HepG2 (cell line): ENCODE results near the gene BIK. TPM values are rescaled to one million over a fixed set of nuclear protein-coding genes. Genes with fewer than 3 reads are reported as not detected.

Source experiments
- CC2D1A ChIP-seq: sonication (generic); formaldehyde crosslinking; IDR thresholded peaks from 2 replicates; pipeline ENCODE4 v1.8.1; 2023; ENCODE audit warnings: mild to moderate bottlenecking, missing genetic modification reagents
- CEBPG ChIP-seq: IDR thresholded peaks from 2 replicates; pipeline ENCODE4 v1.6.1; 2016
- HIVEP1 ChIP-seq: sonication (generic); formaldehyde crosslinking; IDR thresholded peaks from 2 replicates; pipeline ENCODE4 v1.4.0; 2020; ENCODE audit warnings: mild to moderate bottlenecking, missing genetic modification reagents
- KDM2A ChIP-seq: sonication (generic); formaldehyde crosslinking; IDR thresholded peaks from 2 replicates; pipeline ENCODE4 v1.4.0; 2020; ENCODE audit warnings: low read depth, missing genetic modification reagents, borderline replicate concordance
- KDM3A ChIP-seq: IDR thresholded peaks from 2 replicates; pipeline ENCODE4 v1.6.1; 2018; ENCODE audit warnings: low read depth, missing compliant biosample characterization
- KLF16 ChIP-seq, 2 experiments: sonication (generic) in 1 of 2; formaldehyde crosslinking in 1 of 2; IDR thresholded peaks; 2 replicates each; pipeline versions ENCODE4 v1.6.1 to v1.8.0; 2016 to 2023; ENCODE audit warnings: missing genetic modification reagents in 2 of 2, missing compliant biosample characterization in 1 of 2
- MTF1 ChIP-seq: sonication (generic); formaldehyde crosslinking; IDR thresholded peaks from 2 replicates; pipeline ENCODE4 v1.5.0; 2020; ENCODE audit warnings: missing genetic modification reagents
- SAP130 ChIP-seq: IDR thresholded peaks from 2 replicates; pipeline ENCODE4 v1.6.1; 2016; ENCODE audit warnings: low read depth
- SMC3 ChIP-seq: IDR thresholded peaks from 2 replicates; pipeline ENCODE4 v1.6.1; 2011; ENCODE audit warnings: low read length, improper control_type of control experiment
- SNAPC2 ChIP-seq: sonication (generic); formaldehyde crosslinking; IDR thresholded peaks from 2 replicates; pipeline ENCODE4 v1.8.1; 2022; ENCODE audit warnings: mild to moderate bottlenecking, missing genetic modification reagents
- SP5 ChIP-seq: IDR thresholded peaks from 2 replicates; pipeline ENCODE4 v1.6.1; 2016; ENCODE audit warnings: low read depth, borderline replicate concordance
- STAG1 ChIP-seq: sonication (generic); formaldehyde crosslinking; IDR thresholded peaks from 2 replicates; pipeline ENCODE4 v1.4.0; 2020; ENCODE audit warnings: missing genetic modification reagents
- TAF1 ChIP-seq: sonication (generic); formaldehyde crosslinking; IDR thresholded peaks from 2 replicates; pipeline ENCODE4 v1.4.0; 2020; ENCODE audit warnings: missing genetic modification reagents
- ZBTB1 ChIP-seq: sonication (generic); formaldehyde crosslinking; IDR thresholded peaks from 2 replicates; pipeline ENCODE4 v1.4.0; 2020; ENCODE audit warnings: missing genetic modification reagents, borderline replicate concordance
- ZC3H13 ChIP-seq: sonication (generic); formaldehyde crosslinking; IDR thresholded peaks from 2 replicates; pipeline ENCODE4 v1.8.1; 2023; ENCODE audit warnings: mild to moderate bottlenecking, missing genetic modification reagents, moderate library complexity
- ZNF260 ChIP-seq: sonication (generic); formaldehyde crosslinking; IDR thresholded peaks from 2 replicates; pipeline ENCODE4 v1.4.0; 2020; ENCODE audit warnings: missing genetic modification reagents, low read depth, mild to moderate bottlenecking, borderline replicate concordance
- ZNF782 ChIP-seq: sonication (generic); formaldehyde crosslinking; IDR thresholded peaks from 2 replicates; pipeline ENCODE4 v1.4.0; 2020; ENCODE audit warnings: missing genetic modification reagents, mild to moderate bottlenecking, borderline replicate concordance
- polyA plus RNA-seq, 8 experiments: library from polyadenylated mRNA; depleted of rRNA in 3 of 8; stranded (reverse) in 7 of 8; unstranded in 1 of 8; fragments of >200 nt; fragmentation: Illumina TruSeq in 4 of 8; extraction: Trizol in 4 of 8; gene quantifications; 2 replicates each; pipeline versions ENCODE4 v1.2.1 to v1.2.3, GENCODE V29; 2011 to 2016; ENCODE audit warnings: low read depth in 4 of 8, missing spikeins in 1 of 8, mixed read lengths in 1 of 8; ENCODE audit not compliant: insufficient read depth in 1 of 8
- total RNA-seq, 5 experiments: library from RNA; depleted of rRNA; stranded (reverse); fragments of >200 nt; fragmentation: Illumina TruSeq; extraction: Trizol; gene quantifications; 2 replicates each; pipeline ENCODE4 v1.2.3, GENCODE V29; 2016; ENCODE audit warnings: low read depth in 1 of 5
- TF ChIP-seq, protein P1 (sequence below): sonication (generic); IDR thresholded peaks from 2 replicates; pipeline ENCODE4 v1.6.1; 2016; ENCODE audit warnings: low read depth, borderline replicate concordance
- TF ChIP-seq, protein P2 (sequence below): IDR thresholded peaks from 2 replicates; pipeline ENCODE4 v1.6.1; 2018; ENCODE audit warnings: missing genetic modification reagents, mild to moderate bottlenecking, missing compliant biosample characterization
- TF ChIP-seq, protein P3 (sequence below): sonication (generic); formaldehyde crosslinking; IDR thresholded peaks from 2 replicates; pipeline ENCODE4 v1.5.0; 2020; ENCODE audit warnings: missing genetic modification reagents
- TF ChIP-seq, protein P4 (sequence below): sonication (generic); formaldehyde crosslinking; IDR thresholded peaks from 2 replicates; pipeline ENCODE4 v1.5.1; 2020; ENCODE audit warnings: mild to moderate bottlenecking, missing genetic modification reagents, borderline replicate concordance
- TF ChIP-seq, protein P5 (sequence below): sonication (generic); formaldehyde crosslinking; IDR thresholded peaks from 2 replicates; pipeline ENCODE4 v1.5.1; 2020; ENCODE audit warnings: mild to moderate bottlenecking, missing genetic modification reagents

Gene BIK
- total and polyA plus RNA-seq, 2 of the 13 experiments (the other 11 are each of a cell fraction or from before 2014, with no cell fraction given) = 0.54 to 0.80 TPM

DNA sequence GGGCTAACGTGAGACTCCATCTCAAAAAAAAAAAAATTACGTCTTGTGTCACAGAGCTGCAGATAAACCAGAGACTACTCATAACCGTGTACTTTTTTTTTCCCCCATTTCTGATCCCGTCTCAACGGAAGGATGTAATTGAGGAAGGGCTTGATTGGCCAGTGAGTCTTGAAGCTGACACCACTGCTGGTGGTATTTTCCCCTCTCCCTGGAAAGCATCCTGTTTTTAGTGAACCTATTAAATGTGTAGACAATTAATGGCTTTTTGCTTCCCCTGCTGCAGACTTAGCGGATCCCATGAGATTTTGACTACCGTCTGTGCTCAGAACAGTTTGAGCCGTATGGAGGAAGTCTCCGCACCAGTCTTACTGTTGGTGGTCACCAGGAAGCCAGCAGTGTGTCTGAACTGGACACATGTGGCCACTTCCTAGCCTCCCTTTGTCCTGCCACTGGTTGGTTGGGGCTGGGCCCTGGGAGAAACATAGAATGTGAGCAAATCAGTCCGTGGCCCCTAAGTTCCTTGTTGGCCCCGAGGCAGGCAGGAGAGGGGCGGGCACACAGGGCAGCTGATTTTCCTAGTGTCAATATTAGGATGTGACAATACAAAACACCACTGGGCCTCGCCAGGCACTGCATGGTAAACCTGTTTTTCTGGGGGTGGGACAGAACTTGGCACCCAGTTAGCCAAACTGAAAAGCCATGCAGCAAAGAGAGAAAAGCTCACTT lies 3.1 kb downstream of the BIK start (continued):
- TF ChIP-seq, protein P1, sequence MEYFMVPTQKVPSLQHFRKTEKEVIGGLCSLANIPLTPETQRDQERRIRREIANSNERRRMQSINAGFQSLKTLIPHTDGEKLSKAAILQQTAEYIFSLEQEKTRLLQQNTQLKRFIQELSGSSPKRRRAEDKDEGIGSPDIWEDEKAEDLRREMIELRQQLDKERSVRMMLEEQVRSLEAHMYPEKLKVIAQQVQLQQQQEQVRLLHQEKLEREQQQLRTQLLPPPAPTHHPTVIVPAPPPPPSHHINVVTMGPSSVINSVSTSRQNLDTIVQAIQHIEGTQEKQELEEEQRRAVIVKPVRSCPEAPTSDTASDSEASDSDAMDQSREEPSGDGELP = peak; percentile 88
- TF ChIP-seq KDM3A (CRISPR knock-in tag) = no peak
- TF ChIP-seq, protein P2, sequence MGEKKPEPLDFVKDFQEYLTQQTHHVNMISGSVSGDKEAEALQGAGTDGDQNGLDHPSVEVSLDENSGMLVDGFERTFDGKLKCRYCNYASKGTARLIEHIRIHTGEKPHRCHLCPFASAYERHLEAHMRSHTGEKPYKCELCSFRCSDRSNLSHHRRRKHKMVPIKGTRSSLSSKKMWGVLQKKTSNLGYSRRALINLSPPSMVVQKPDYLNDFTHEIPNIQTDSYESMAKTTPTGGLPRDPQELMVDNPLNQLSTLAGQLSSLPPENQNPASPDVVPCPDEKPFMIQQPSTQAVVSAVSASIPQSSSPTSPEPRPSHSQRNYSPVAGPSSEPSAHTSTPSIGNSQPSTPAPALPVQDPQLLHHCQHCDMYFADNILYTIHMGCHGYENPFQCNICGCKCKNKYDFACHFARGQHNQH (CRISPR knock-in tag) = peak; percentile 21; the same call in 1 of the 2 replicates
- no peak for TF ChIP-seq CC2D1A (CRISPR knock-in tag)
- no peak for TF ChIP-seq TAF1 (CRISPR knock-in tag)
- TF ChIP-seq, protein P3, sequence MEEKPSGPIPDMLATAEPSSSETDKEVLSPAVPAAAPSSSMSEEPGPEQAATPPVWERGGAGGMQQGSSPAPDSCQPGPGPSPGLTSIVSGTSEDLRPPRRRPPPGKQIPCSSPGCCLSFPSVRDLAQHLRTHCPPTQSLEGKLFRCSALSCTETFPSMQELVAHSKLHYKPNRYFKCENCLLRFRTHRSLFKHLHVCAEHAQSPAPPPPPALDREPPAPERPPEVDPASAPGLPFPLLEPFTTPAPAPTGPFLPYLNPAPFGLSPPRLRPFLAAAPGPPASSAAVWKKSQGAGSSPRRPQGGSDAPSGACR (CRISPR knock-in tag) = no peak
- TF ChIP-seq ZC3H13 (CRISPR knock-in tag) = no peak
- peak; percentile 88 for TF ChIP-seq SP5
- peak; percentile 44; the same call in 1 of the 2 replicates for TF ChIP-seq SAP130 (CRISPR knock-in tag)
- TF ChIP-seq SNAPC2 = no peak
- TF ChIP-seq ZNF782 (CRISPR knock-in tag) = no peak
- TF ChIP-seq, protein P4, sequence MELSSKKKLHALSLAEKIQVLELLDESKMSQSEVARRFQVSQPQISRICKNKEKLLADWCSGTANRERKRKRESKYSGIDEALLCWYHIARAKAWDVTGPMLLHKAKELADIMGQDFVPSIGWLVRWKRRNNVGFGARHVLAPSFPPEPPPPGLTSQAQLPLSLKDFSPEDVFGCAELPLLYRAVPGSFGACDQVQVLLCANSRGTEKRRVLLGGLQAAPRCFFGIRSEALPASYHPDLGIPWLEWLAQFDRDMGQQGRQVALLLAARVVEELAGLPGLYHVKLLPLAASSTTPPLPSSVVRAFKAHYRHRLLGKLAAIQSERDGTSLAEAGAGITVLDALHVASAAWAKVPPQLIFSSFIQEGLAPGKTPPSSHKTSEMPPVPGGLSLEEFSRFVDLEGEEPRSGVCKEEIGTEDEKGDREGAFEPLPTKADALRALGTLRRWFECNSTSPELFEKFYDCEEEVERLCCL (CRISPR knock-in tag) = no peak
- TF ChIP-seq, protein P5, sequence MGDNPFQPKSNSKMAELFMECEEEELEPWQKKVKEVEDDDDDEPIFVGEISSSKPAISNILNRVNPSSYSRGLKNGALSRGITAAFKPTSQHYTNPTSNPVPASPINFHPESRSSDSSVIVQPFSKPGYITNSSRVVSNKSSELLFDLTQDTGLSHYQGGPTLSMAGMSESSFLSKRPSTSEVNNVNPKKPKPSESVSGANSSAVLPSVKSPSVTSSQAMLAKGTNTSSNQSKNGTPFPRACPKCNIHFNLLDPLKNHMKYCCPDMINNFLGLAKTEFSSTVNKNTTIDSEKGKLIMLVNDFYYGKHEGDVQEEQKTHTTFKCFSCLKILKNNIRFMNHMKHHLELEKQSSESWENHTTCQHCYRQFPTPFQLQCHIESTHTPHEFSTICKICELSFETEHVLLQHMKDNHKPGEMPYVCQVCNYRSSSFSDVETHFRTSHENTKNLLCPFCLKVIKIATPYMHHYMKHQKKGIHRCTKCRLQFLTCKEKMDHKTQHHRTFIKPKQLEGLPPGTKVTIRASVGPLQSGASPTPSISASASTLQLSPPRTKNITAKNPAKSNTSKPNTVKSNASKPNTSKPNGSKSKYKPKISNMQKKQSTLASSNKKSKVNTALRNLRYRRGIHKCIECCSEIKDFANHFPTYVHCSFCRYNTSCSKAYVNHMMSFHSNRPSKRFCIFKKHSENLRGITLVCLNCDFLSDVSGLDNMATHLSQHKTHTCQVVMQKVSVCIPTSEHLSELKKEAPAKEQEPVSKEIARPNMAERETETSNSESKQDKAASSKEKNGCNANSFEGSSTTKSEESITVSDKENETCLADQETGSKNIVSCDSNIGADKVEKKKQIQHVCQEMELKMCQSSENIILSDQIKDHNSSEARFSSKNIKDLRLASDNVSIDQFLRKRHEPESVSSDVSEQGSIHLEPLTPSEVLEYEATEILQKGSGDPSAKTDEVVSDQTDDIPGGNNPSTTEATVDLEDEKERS = no peak
- TF ChIP-seq CEBPG (CRISPR knock-in tag) = no peak
- TF ChIP-seq ZBTB1 (CRISPR knock-in tag) = no peak
- TF ChIP-seq ZNF260 = no peak
- TF ChIP-seq MTF1 = no peak
- no peak for TF ChIP-seq HIVEP1 (CRISPR knock-in tag)
- no peak for TF ChIP-seq STAG1
- TF ChIP-seq KLF16 (CRISPR knock-in tag; IDR thresholded peaks at IDR 0.05) = no peak
- no peak for TF ChIP-seq SMC3
- TF ChIP-seq KDM2A (CRISPR knock-in tag) = no peak; the same call in 1 of the 2 replicates
